T-helper 2 cell treated with Interferon-gamma antibody and Interleukin-4, amounts not matched to agents 5 μg/mL and 100 μg/mL, for 36 hours (primary cell): ENCODE data around the gene ZFYVE28.
"Not testable (repeated sequence)": the region's sequence is repeated elsewhere in the genome, so short reads cannot be mapped to it uniquely, and the experiment has no call there.

Experiments used
- DNase-seq: peaks from one replicate; pipeline ENCODE4 v3.0.0; 2021; ENCODE audit warnings: low spot score
- H3K27ac Mint-ChIP-seq: one replicate; pipeline ENCODE4 v1.8.0; 2021; ENCODE audit warnings: mild to moderate bottlenecking, mixed read lengths
- H3K27me3 Mint-ChIP-seq: one replicate; pipeline ENCODE4 v1.8.0; 2021; ENCODE audit warnings: low read depth, mixed read lengths
- H3K36me3 Mint-ChIP-seq: one replicate; pipeline ENCODE4 v1.8.0; 2021; ENCODE audit warnings: low read depth, mixed read lengths
- H3K4me1 Mint-ChIP-seq: one replicate; pipeline ENCODE4 v1.8.0; 2021; ENCODE audit warnings: low read depth, mixed read lengths
- H3K4me3 Mint-ChIP-seq: one replicate; pipeline ENCODE4 v1.8.0; 2022; ENCODE audit warnings: mild to moderate bottlenecking, moderate library complexity, mixed read lengths
- H3K9me3 Mint-ChIP-seq: one replicate; pipeline ENCODE4 v1.8.0; 2021; ENCODE audit warnings: mixed read lengths

The ZFYVE28 gene

DNA sequence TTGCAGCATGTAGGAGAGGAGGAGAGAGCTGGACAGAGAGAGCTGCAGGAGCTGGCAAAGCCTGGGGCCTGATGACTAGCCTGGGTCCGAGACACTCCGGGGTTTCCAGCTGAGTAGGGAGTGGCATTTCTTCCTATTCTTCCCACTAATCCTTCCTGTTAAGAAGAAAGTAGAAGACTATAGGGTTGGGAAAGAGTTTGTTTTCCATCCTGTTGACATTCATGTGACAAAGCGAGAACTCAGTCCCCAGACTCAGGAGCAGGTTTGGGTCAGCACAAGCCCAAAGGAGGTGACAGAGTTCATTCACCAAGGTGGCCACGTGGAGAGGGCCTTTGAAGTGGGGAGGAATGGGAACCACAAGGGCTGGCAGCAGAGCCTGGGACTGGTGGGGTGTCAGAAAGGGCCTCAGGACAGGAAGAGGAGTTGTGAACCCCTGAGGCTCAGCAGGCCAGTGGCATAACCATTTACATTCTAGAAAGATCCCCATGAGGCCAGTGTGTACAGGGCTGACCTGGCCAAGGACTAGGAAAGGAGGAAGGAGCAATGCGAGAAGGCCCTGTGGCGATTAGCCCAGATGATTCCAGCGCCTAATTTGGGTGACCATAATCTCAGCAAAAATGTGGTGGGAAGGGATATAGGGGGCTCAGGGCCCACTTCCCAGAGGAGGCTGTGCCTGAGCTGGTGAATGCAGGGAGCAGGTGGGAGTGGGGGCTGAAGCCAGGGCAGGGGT lies 173.2 kb downstream of the ZFYVE28 start:
- Mint-ChIP-seq H3K36me3 (peaks cover 6% of the 10 kb centered on the region), H3K4me1 (peaks cover 24% of the 10 kb centered on the region), H3K9me3 (no peaks in the 10 kb centered on the region), H3K27me3 (no peaks in the 10 kb centered on the region), H3K4me3 (no peak overlapping the region), H3K27ac (no peak overlapping the region)
- no peak for DNase-seq

DNA sequence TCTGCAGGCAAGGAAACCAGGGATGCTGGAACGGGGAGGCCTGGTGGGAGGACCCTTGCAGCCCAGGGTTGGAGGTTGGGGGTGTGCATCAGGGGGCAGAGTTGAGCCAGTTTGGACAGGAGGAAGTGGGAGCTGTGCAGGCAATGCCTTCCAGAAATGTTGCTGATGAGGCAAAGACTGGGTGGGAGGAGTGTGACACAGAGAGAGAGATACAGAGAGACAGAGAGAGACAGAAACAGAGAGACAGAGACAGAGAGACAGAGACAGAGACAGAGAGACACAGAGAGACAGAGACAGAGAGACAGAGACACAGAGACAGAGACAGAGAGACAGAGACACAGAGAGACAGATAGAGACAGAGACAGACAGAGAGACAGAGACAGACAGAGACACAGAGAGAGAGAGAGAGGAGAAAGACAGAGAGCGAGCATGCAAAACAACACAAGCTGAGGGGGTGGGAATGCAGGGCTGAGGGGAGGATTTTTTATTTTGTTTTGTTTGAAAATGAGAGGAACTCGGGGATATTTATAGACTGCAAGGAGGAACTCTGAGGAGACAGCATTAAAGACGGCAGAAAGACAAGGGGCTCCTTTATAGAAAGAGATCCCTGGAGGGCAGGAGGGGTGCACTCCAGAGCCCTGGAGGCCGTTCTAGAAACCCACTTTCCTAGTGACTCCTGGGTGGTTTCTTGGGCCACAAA lies 174.6 kb downstream of the ZFYVE28 start:
- H3K4me3 Mint-ChIP-seq = no peak overlapping the region
- H3K4me1 Mint-ChIP-seq = peaks cover 35% of the 10 kb centered on the region
- no peaks in the 10 kb centered on the region for H3K27me3 Mint-ChIP-seq
- H3K27ac Mint-ChIP-seq = no peak overlapping the region
- H3K36me3 Mint-ChIP-seq = peaks cover 16% of the 10 kb centered on the region
- H3K9me3 Mint-ChIP-seq = no peaks in the 10 kb centered on the region
- no peak for DNase-seq

DNA sequence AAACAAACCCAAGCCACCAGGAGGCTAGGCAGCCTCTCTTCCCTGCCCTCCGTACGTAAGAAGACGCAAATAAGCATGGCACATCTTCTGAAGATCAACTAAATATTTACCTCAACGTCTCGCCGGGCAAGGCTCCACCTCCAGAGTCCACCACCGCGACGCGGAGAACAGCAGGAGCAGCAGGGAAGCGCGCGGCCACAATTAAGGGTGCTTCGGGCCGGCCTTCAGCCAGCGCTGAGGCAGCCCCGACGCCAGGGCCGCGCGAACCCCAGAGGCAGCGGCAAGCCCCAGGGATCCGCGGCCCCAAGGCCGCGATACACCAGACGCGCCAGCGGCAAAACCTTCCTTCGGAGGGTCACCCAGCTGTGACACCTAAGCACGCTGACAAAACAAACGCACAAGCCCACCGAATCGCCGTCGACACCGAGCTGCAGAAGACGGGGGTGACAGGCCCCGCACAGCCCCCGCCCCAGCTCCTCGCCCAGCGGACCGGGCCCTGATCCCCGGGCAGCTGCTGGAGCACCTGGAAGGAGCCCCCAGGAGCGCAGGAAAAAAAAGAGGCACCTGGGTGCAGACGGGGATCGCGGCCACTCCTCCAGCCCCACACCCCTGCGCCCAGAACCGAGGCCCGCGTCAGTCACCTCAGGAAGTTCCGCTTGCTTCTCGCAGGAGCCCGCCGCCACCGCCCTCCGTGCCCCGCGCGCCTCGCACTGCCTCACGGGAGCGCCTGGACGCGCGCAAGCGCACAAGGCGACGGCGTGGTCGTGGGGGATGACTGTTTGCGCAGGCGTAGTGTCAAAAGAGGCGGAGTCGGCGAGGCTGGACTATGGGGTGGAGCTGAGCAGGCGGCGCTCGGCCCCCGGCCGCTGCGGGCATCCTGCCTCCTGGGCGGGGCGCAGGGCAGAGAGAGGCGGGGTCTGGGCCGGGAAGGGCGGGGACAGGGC lies 176.8 kb downstream of the ZFYVE28 start, which contains the start of the genes HAUS3 and POLN:
HAUS3 (minus strand) TSS at position 712 of the 944 bp plus-strand sequence. CDS start 1,175 bp downstream, outside the sequence.
POLN (minus strand) TSS at position 712 of the 944 bp plus-strand sequence. CDS start 12,890 bp downstream, outside the sequence.
- peak within 1 kb of the TSS; percentile 89 for H3K27ac Mint-ChIP-seq
- H3K27me3 Mint-ChIP-seq = no peaks in the 10 kb centered on the region
- peak within 1 kb of the TSS; percentile 84 for H3K4me3 Mint-ChIP-seq
- no peaks in the 10 kb centered on the region for H3K9me3 Mint-ChIP-seq
- peaks cover 29% of the 10 kb centered on the region for H3K36me3 Mint-ChIP-seq
- peaks cover 49% of the 10 kb centered on the region for H3K4me1 Mint-ChIP-seq
- peak; percentile 99 for DNase-seq

DNA sequence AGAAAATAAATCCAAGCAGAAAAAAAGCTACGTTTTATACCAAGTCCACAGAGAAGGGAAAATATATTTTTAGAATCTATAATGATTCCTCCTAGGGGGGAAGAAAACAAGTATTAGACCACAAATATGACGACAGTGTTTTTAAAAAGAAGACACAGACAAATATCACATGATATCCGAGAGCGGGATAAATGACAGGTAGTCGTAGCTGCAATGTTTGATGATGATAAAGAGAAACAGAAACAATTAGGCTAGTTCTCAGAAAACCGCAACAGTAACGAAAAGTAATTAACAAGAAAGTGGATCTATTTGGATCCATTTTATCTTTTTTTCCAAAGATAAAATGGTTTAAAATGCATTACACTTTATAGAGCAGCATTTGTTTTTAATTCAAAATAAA lies 177.4 kb downstream of the ZFYVE28 start:
- no peak for DNase-seq
- Mint-ChIP-seq H3K36me3 (peaks cover 32% of the 10 kb centered on the region), H3K27ac (peak overlapping the region; percentile 89), H3K27me3 (no peaks in the 10 kb centered on the region), H3K4me3 (peak overlapping the region; percentile 84), H3K4me1 (peaks cover 49% of the 10 kb centered on the region), H3K9me3 (no peaks in the 10 kb centered on the region)

DNA sequence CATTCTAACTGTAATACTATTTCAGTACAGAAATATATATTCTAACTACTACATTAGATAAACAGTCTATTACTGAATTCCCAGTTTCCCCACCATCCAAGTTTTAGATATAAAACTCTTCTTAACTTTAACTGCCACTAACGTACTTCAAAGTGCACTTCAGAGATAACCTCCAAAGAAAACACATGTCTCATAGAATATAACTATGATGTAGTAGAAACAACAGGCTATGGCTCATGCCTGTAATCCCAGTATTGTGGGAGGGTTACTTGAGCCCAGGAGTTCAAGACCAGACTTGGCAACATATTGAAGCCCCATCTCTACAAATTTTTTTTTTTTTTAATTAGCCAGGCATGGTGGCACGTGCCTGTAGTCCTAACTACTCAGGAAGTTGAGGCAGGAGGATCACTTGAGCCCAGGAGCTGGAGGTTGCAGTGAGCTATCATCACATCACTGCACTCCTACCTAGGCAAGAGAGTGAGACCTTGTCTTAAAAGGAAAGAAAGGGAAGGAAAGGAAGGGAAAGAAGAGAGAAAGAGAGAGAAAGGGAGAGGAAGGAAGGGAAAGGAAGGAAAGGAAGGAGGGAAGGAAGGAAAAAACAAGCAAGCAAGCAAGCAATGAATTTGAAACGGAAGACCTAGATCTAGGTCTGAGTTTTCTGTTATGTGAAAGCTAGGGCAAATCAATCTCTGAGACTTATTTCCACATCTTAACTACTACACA lies 181.3 kb downstream of the ZFYVE28 start:
- H3K27ac Mint-ChIP-seq = peak overlapping the region; percentile 52
- H3K4me1 Mint-ChIP-seq = peaks cover 50% of the 10 kb centered on the region
- peaks cover 56% of the 10 kb centered on the region for H3K36me3 Mint-ChIP-seq
- peak overlapping the region; percentile 45 for H3K4me3 Mint-ChIP-seq
- no peak for DNase-seq
- no peaks in the 10 kb centered on the region for H3K9me3 Mint-ChIP-seq
- no peaks in the 10 kb centered on the region for H3K27me3 Mint-ChIP-seq

DNA sequence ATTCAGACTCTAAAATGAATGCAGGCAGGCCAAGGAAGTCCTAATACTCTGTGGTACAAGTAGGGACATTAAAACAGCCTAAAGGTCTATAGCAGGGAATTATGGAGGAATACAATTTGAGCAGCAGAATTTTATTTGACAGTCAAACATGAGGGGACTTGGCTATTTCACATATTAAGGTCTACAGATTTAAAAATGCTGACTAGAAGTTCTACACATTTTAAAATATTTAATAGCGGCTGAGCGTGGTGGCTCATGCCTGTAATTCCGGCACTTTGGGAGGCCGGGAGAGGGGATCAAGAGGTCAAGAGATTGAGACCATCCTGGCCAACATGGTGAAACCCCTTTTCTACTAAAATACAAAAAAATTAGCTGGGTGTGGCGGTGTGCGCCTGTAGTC lies 187.4 kb downstream of the ZFYVE28 start:
- H3K36me3 Mint-ChIP-seq = peaks cover 46% of the 10 kb centered on the region
- no peak overlapping the region for H3K27ac Mint-ChIP-seq
- H3K4me1 Mint-ChIP-seq = peaks cover 24% of the 10 kb centered on the region
- H3K4me3 Mint-ChIP-seq = no peak overlapping the region
- H3K27me3 Mint-ChIP-seq = no peaks in the 10 kb centered on the region
- H3K9me3 Mint-ChIP-seq = no peaks in the 10 kb centered on the region
- no peak for DNase-seq

DNA sequence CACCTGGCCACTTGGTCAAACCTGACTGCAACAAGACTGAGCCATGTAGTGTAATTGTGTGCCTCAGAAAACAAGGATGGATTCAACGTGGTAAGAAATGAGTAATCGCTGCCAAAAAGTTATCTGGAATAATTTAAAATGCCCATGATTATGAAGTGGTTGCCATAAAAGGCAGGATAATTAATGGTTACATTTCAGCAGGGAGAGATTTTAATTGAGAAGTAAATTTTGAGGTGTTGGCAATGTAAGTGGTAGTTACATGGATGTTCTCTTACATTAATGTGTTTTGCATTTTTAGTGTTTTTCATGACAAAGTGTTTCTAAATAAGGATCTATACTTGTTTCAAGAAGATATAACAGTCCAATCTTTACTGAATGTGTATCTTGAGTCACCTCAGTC lies 192.2 kb downstream of the ZFYVE28 start:
- Mint-ChIP-seq H3K36me3 (peaks cover 28% of the 10 kb centered on the region), H3K27ac (no peak overlapping the region), H3K27me3 (no peaks in the 10 kb centered on the region), H3K9me3 (no peaks in the 10 kb centered on the region), H3K4me1 (peaks cover 6% of the 10 kb centered on the region), H3K4me3 (no peak overlapping the region)
- DNase-seq = no peak

DNA sequence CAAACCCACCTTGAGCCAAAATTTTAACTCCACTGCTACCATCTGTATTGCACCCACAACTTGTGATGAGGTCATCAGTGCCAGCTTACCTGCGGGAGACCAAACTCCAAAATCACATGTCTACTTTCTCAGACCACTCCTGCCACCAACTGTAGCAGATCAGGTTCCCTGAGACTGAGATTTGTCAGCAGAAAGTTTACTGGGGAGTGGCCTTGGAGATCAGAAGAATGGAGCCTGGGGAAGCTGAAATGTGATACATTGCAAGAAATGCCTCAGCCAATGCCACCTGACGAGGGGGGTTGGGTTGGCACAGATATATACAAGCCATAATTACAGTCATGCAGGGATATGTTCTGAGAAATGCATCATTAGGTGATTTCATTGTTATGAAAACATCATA lies 195.6 kb downstream of the ZFYVE28 start:
- no peak overlapping the region for H3K4me3 Mint-ChIP-seq
- no peaks in the 10 kb centered on the region for H3K9me3 Mint-ChIP-seq
- H3K27ac Mint-ChIP-seq = no peak overlapping the region
- peaks cover 10% of the 10 kb centered on the region for H3K4me1 Mint-ChIP-seq
- H3K27me3 Mint-ChIP-seq = no peaks in the 10 kb centered on the region
- H3K36me3 Mint-ChIP-seq = peaks cover 16% of the 10 kb centered on the region
- no peak for DNase-seq

DNA sequence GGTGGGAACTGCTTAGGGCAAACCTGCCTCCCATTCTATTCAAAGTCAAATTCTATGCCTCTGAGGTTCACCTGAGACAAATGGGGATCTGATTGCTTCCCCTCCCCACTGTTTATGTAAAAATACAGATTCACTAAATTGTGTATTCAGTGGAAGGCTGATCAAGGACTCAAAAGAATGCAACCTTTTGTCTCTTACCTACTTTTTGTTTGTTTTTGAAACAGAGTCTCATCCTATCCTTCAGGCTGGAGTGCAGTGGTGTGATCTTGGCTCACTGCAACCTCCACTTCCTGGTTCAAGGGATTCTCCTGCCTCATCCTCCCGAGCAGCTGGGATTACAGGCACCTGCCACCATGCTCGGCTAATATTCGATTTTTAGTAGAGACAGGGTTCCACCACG lies 197.1 kb downstream of the ZFYVE28 start:
- DNase-seq, H3K36me3 Mint-ChIP-seq, H3K27ac Mint-ChIP-seq, H3K4me3 Mint-ChIP-seq, H3K27me3 Mint-ChIP-seq, H3K9me3 Mint-ChIP-seq: not testable (repeated sequence)
- peaks cover 13% of the 10 kb centered on the region for H3K4me1 Mint-ChIP-seq

DNA sequence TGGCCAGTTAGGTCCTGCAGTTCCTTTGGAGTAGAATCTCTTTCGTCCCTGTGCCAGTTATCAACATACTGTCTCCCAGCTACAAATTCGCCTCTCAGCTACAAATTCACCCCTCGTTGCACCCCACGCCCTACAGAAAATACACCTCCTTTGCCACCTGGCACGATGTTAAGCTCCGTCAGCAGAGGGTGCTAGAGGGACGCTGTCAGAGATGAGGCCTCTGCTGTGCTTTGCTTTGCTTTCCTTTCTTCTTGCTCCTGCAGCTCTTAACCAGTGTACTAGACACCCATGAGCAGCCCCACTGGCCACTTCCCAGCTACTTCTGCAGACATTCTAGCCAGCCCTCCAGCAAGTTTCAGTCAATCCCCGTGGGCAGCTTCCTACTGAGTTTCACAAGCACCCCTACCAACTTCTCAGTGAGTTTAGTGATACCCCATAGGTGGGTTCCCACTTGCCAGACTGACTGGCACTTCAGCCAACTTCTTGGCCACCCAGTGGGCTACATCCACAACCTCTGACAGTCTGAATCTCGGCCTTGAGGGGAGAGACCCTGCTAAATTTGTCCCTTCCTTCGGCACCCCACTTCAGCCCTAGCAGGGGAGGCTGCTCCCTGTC lies 198.3 kb downstream of the ZFYVE28 start:
- Mint-ChIP-seq H3K27ac (no peak overlapping the region), H3K4me3 (no peak overlapping the region), H3K4me1 (peaks cover 13% of the 10 kb centered on the region), H3K27me3 (no peaks in the 10 kb centered on the region), H3K36me3 (peaks cover 5% of the 10 kb centered on the region), H3K9me3 (no peaks in the 10 kb centered on the region)
- peak; percentile 62 for DNase-seq
